ENCODE results near the gene AATF.

DNA sequence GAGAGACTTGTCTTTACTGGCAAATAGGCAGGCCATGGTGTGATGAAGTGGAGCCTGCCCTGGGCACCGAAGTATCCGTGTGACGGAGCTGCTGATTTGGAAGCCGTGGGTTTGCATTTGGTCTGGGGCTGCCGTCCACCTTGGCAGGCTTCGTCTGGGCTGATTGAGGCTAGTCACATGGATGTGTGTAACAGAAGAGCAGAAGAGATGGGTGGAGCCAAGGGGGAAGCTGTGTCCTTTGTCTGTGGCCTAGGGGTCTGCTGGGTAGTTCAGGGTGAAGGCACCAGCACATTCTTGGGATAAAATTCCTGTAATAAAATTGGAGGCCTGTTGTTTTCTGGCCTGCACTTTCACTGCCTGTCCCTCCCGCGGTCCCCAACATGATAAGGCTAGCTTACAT is 106.1 kb downstream of the AATF start:
- TF ChIP-seq, protein P1, sequence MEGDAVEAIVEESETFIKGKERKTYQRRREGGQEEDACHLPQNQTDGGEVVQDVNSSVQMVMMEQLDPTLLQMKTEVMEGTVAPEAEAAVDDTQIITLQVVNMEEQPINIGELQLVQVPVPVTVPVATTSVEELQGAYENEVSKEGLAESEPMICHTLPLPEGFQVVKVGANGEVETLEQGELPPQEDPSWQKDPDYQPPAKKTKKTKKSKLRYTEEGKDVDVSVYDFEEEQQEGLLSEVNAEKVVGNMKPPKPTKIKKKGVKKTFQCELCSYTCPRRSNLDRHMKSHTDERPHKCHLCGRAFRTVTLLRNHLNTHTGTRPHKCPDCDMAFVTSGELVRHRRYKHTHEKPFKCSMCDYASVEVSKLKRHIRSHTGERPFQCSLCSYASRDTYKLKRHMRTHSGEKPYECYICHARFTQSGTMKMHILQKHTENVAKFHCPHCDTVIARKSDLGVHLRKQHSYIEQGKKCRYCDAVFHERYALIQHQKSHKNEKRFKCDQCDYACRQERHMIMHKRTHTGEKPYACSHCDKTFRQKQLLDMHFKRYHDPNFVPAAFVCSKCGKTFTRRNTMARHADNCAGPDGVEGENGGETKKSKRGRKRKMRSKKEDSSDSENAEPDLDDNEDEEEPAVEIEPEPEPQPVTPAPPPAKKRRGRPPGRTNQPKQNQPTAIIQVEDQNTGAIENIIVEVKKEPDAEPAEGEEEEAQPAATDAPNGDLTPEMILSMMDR (IDR thresholded peaks at IDR 0.05 in 8 of 11, conservative IDR thresholded peaks at IDR 0.05 in 3 of 11): no peak
- no peak for TF ChIP-seq POLR2AphosphoS5 (IDR thresholded peaks at IDR 0.05)
